Endothelial cell of umbilical vein (primary cell): ENCODE data around the gene PGAP6. TPM values are rescaled to one million over a fixed set of nuclear protein-coding genes. Genes with fewer than 3 reads are reported as not detected.
A peak's percentile ranks its signal among the peaks of the same experiment; 100 is the strongest.
"Not testable (repeated sequence)": the region's sequence is repeated elsewhere in the genome, so short reads cannot be mapped to it uniquely, and the experiment has no call there.

Experiments used
- BruUV-seq: library from RNA; stranded (reverse); fragments of 400-500 nt; replicated peaks from 2 replicates; lab custom pipeline; 2021; lab: Mats Ljungman, UMichigan
- CTCF ChIA-PET: fragments of 300-600, 350-600 bp; sonication (Branson Sonifier 250); formaldehyde crosslinking; loops from one replicate; lab custom pipeline; 2021; ENCODE audit warnings: antibody characterized with exemption, inconsistent platforms; lab: Charles Lee
- POLR2A ChIA-PET: fragments of 300-600, 350-600 bp; sonication (Branson Sonifier 250); formaldehyde crosslinking; loops from one replicate; lab custom pipeline; 2021; ENCODE audit warnings: antibody characterized with exemption, inconsistent platforms; lab: Charles Lee
- DNase-seq: peaks from one replicate; pipeline ENCODE4 v3.0.0-alpha.2; 2011; ENCODE audit warnings: low read depth, low spot score
- FAIRE-seq: peaks from 2 replicates; lab custom pipeline; 2011; peaks lifted over from hg19 to GRCh38; lab: Jason Lieb, UNC
- H2AFZ ChIP-seq: 2 replicates; pipeline ENCODE4 v1.6.0; 2012; ENCODE audit warnings: low read depth, low read length, control low read depth, inconsistent platforms
- H3K27ac ChIP-seq: 2 replicates; pipeline ENCODE4 v1.5.1; 2011; ENCODE audit warnings: low read depth, mild to moderate bottlenecking, control low read depth, low read length, moderate library complexity; ENCODE audit not compliant: insufficient read depth
- H3K27me3 ChIP-seq, 2 experiments: 2 replicates each; pipeline versions ENCODE4 v1.6.0 to v1.6.1; 2011; ENCODE audit warnings: low read length in 2 of 2, mixed read lengths in 1 of 2; ENCODE audit not compliant: control insufficient read depth in 2 of 2, insufficient read depth in 2 of 2
- H3K36me3 ChIP-seq, 2 experiments: 2 replicates in 1 of 2; 3 replicates in 1 of 2; pipeline ENCODE4 v1.5.1; 2011; ENCODE audit warnings: low read length in 2 of 2, mild to moderate bottlenecking in 1 of 2, moderate library complexity in 1 of 2; ENCODE audit not compliant: control insufficient read depth in 2 of 2, insufficient read depth in 2 of 2; ENCODE audit errors: extremely low read depth in 1 of 2
- H3K4me1 ChIP-seq: 3 replicates; pipeline ENCODE4 v1.5.1; 2011; ENCODE audit warnings: mild to moderate bottlenecking, low read length; ENCODE audit not compliant: control insufficient read depth, insufficient read depth; ENCODE audit errors: extremely low read depth
- H3K4me2 ChIP-seq: 2 replicates; pipeline ENCODE4 v1.6.1; 2011; ENCODE audit warnings: low read length, control low read depth, mixed read lengths; ENCODE audit not compliant: insufficient read depth
- H3K4me3 ChIP-seq, 3 experiments: fragments of 200-600 bp in 1 of 3; sonication (generic), shearing (Covaris generic) in 1 of 3; replicated peaks in 1 of 3; 2 replicates each; pipeline ENCODE4 v1.5.1; 2011 to 2016; ENCODE audit warnings: control low read depth in 3 of 3, low read length in 3 of 3, mild to moderate bottlenecking in 2 of 3, inconsistent platforms in 1 of 3, low read depth in 1 of 3, moderate library complexity in 1 of 3; ENCODE audit not compliant: insufficient read depth in 1 of 3
- H3K79me2 ChIP-seq: 2 replicates; pipeline ENCODE4 v1.6.0; 2012; ENCODE audit warnings: low read length, inconsistent platforms; ENCODE audit not compliant: control insufficient read depth, insufficient read depth
- H3K9ac ChIP-seq: replicated peaks from 2 replicates; pipeline ENCODE3; 2011; ENCODE audit warnings: low read length, control low read depth; ENCODE audit not compliant: insufficient read depth; ENCODE audit errors: extremely low read depth
- H3K9me1 ChIP-seq: replicated peaks from 3 replicates; pipeline ENCODE4 v1.6.0; 2011; ENCODE audit warnings: mild to moderate bottlenecking, low read length; ENCODE audit not compliant: control insufficient read depth, insufficient read depth; ENCODE audit errors: extremely low read depth
- H3K9me3 ChIP-seq: replicated peaks from 2 replicates; pipeline ENCODE4 v1.5.1; 2012; ENCODE audit warnings: low read length, inconsistent platforms; ENCODE audit not compliant: control insufficient read depth, insufficient read depth
- H4K20me1 ChIP-seq: replicated peaks from 2 replicates; pipeline ENCODE3; 2011; ENCODE audit warnings: mild to moderate bottlenecking, low read length; ENCODE audit not compliant: control insufficient read depth, insufficient read depth; ENCODE audit errors: extremely low read depth
- EZH2 ChIP-seq: IDR thresholded peaks from 2 replicates; pipeline ENCODE4 v1.6.1; 2012; ENCODE audit warnings: borderline replicate concordance, low read depth, mild to moderate bottlenecking, moderate library complexity, low read length, inconsistent platforms; ENCODE audit not compliant: severe bottlenecking
- FOS ChIP-seq: IDR thresholded peaks from 2 replicates; pipeline ENCODE4 v1.6.1; 2011; ENCODE audit warnings: mild to moderate bottlenecking, low read length, moderate library complexity, borderline replicate concordance; ENCODE audit not compliant: insufficient read depth
- JUN ChIP-seq: IDR thresholded peaks from 2 replicates; pipeline ENCODE4 v1.6.1; 2011; ENCODE audit warnings: borderline replicate concordance, low read depth; ENCODE audit not compliant: insufficient read length, insufficient read depth
- POLR2A ChIP-seq: IDR thresholded peaks from 2 replicates; pipeline ENCODE4 v1.6.1; 2012; ENCODE audit warnings: low read depth, mild to moderate bottlenecking, control low read depth, low read length
- POLR2AphosphoS5 ChIP-seq: IDR thresholded peaks from 2 replicates; pipeline ENCODE4 v1.6.1; 2012; ENCODE audit warnings: low read depth, mild to moderate bottlenecking, control low read depth, low read length, moderate library complexity; ENCODE audit not compliant: insufficient read depth
- dilution Hi-C: fragments of 300-500 bp; cut with MboI; formaldehyde crosslinking; loops from one replicate; pipeline ENCODE4 v1.15.0; 2019; ENCODE audit warnings: low sequenced_read_pairs; ENCODE audit not compliant: extremely low pct_ligation_motif_present
- intact Hi-C: fragments of 100-400 bp; cut with micrococcal nuclease; formaldehyde crosslinking; loops from one replicate; pipeline ENCODE4 v1.10.0; 2022
- polyA plus RNA-seq, 4 experiments: library from polyadenylated mRNA; depleted of rRNA in 3 of 4; stranded (reverse) in 3 of 4; unstranded in 1 of 4; fragments of >200 nt; gene quantifications; 2 replicates each; pipeline versions ENCODE4 v1.2.1 to v1.2.3, GENCODE V29; 2011 to 2012; ENCODE audit warnings: missing spikeins in 1 of 4
- total RNA-seq: library from RNA; stranded (reverse); gene quantifications from 2 replicates; pipeline ENCODE4 v1.2.3, GENCODE V29; 2021

PGAP6 gene
- total and polyA plus RNA-seq, 2 donors (not counting 3 experiments of a cell fraction or from before 2014, with no cell fraction given) = 89.8 to 365 TPM

- dilution Hi-C loops = no loop called here
- H3K4me2 ChIP-seq = peak overlapping the region; percentile 96
- POLR2A ChIA-PET = no interaction called here
- H3K9ac ChIP-seq = peak overlapping the region; percentile 71
- TSS peak; percentile 47 for BruUV-seq
- TF ChIP-seq EZH2 (no peak), POLR2A (peak; percentile 58), FOS (peak; percentile 70), POLR2AphosphoS5 (peak; percentile 59), JUN (peak; percentile 93)
- H3K9me3 ChIP-seq = no peaks in the 10 kb centered on the region
- peak; percentile 84 for DNase-seq
- peak overlapping the region; percentile 29 for H2AFZ ChIP-seq
- H3K79me2 ChIP-seq = peaks cover 30% of the 10 kb centered on the region
- no peaks in the 10 kb centered on the region for H3K9me1 ChIP-seq
- H3K27me3 ChIP-seq = no peaks in the 10 kb centered on the region
- intact Hi-C loops = loop anchor here (1.0 kb wide), 2 partner anchors 23 to 34 kb away; partner anchors contain the start of gene DECR2
- peaks cover 4% of the 10 kb centered on the region for H4K20me1 ChIP-seq
- peak; percentile 99 for FAIRE-seq
- H3K4me3 ChIP-seq = peak overlapping the region in 2 of 3 experiments; percentile 55 to 77
- peaks cover 27% of the 10 kb centered on the region for H3K4me1 ChIP-seq
- H3K27ac ChIP-seq = peak overlapping the region; percentile 94
- no peaks in the 10 kb centered on the region for H3K36me3 ChIP-seq
- CTCF ChIA-PET = interaction anchor here (0.9 to 3.6 kb wide), 7 partner anchors 13 to 317 kb away, joined by 3 to 19 read pairs (median 4); no protein-coding TSS in a partner anchor
These were observed 42.4 kb upstream of the PGAP6 start for GRCh38 chr16:424033-424622.

- H3K36me3 ChIP-seq, dilution Hi-C loops, DNase-seq, H3K4me3 ChIP-seq, H3K9me1 ChIP-seq, H3K9ac ChIP-seq, BruUV-seq, H3K27ac ChIP-seq, H3K27me3 ChIP-seq, H2AFZ ChIP-seq, FAIRE-seq, intact Hi-C loops, H4K20me1 ChIP-seq, H3K4me2 ChIP-seq, H3K9me3 ChIP-seq, POLR2A ChIA-PET: not testable (repeated sequence)
- peaks cover 11% of the 10 kb centered on the region for H3K79me2 ChIP-seq
- CTCF ChIA-PET = interaction anchor here (1.7 kb wide), 1 partner anchor 73 kb away, joined by 6 read pairs; no protein-coding TSS in a partner anchor
- H3K4me1 ChIP-seq = peaks cover 22% of the 10 kb centered on the region
These were observed 40.4 kb upstream of the PGAP6 start for GRCh38 chr16:422179-422578.

GRCh38 chr16:415170-415498 lies 33.4 kb upstream of the PGAP6 start:
- dilution Hi-C loops, H3K9me3 ChIP-seq, H4K20me1 ChIP-seq, DNase-seq, H2AFZ ChIP-seq, H3K9me1 ChIP-seq, H3K9ac ChIP-seq, intact Hi-C loops, H3K4me2 ChIP-seq, POLR2A ChIA-PET, H3K4me1 ChIP-seq, H3K27me3 ChIP-seq, H3K36me3 ChIP-seq, BruUV-seq, FAIRE-seq, H3K79me2 ChIP-seq, H3K27ac ChIP-seq, H3K4me3 ChIP-seq, CTCF ChIA-PET: not testable (repeated sequence)
